B cell (primary cell): Measurements from ENCODE around the gene FAM186B.

Source experiments
- EZH2 ChIP-seq: IDR thresholded peaks from 2 replicates; pipeline ENCODE4 v1.6.1; 2012; ENCODE audit warnings: borderline replicate concordance, low read depth, mild to moderate bottlenecking, moderate library complexity, low read length; ENCODE audit not compliant: insufficient read depth, poor library complexity, severe bottlenecking
- TF ChIP-seq, protein P1 (sequence below): fragments of 200-600 bp; IDR thresholded peaks from one replicate; pipeline ENCODE4 v1.8.0; 2022; ENCODE audit warnings: antibody characterized with exemption, mild to moderate bottlenecking

- TF ChIP-seq EZH2 = no peak
- TF ChIP-seq, protein P1, sequence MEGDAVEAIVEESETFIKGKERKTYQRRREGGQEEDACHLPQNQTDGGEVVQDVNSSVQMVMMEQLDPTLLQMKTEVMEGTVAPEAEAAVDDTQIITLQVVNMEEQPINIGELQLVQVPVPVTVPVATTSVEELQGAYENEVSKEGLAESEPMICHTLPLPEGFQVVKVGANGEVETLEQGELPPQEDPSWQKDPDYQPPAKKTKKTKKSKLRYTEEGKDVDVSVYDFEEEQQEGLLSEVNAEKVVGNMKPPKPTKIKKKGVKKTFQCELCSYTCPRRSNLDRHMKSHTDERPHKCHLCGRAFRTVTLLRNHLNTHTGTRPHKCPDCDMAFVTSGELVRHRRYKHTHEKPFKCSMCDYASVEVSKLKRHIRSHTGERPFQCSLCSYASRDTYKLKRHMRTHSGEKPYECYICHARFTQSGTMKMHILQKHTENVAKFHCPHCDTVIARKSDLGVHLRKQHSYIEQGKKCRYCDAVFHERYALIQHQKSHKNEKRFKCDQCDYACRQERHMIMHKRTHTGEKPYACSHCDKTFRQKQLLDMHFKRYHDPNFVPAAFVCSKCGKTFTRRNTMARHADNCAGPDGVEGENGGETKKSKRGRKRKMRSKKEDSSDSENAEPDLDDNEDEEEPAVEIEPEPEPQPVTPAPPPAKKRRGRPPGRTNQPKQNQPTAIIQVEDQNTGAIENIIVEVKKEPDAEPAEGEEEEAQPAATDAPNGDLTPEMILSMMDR = no peak
Observed at GRCh38 chr12:49616533-49617219, 11.2 kb upstream of the FAM186B start.
